GM06990 (cell line): ENCODE data around the gene SORCS3.

ENCODE experiments used
- DNase-seq: peaks from one replicate; pipeline ENCODE4 v3.0.0-alpha.2; 2011; ENCODE audit not compliant: insufficient read length; ENCODE audit errors: extremely low read depth
- H3K27me3 ChIP-seq: replicated peaks from 2 replicates; pipeline ENCODE4 v1.6.0; 2011; ENCODE audit warnings: low read length; ENCODE audit not compliant: control insufficient read depth, insufficient read depth
- H3K36me3 ChIP-seq: 2 replicates; pipeline ENCODE4 v1.5.1; 2011; ENCODE audit warnings: low read length; ENCODE audit not compliant: control insufficient read depth, insufficient read depth
- H3K4me3 ChIP-seq: replicated peaks from 2 replicates; pipeline ENCODE4 v1.5.1; 2011; ENCODE audit warnings: low read depth, mild to moderate bottlenecking, control low read depth, low read length
- TF ChIP-seq, protein P1 (sequence below): IDR thresholded peaks from 2 replicates; pipeline ENCODE4 v1.5.1; 2011; ENCODE audit warnings: low read length, control low read depth, mild to moderate bottlenecking, inconsistent platforms; ENCODE audit not compliant: insufficient read depth, poor library complexity, severe bottlenecking

Gene SORCS3

DNA sequence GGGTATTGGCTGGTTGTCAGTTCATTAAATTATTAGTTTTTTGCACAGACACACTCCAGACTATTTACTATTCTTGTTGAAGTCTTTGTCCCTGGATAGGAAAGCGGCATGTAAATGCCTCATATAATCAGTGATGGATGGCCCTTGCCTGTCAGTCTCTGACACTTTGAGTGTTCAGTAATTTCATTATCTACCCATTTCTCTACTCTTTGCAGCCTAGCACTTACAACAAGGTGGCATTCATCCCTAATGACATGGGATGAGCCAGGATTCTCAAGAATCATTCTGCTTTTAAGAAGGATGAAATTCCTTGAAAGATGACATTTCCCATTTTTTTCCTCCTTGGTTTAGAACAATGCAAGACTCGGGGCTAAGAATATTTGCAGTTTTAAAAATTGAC is 155.7 kb downstream of the SORCS3 start:
- Histone ChIP-seq H3K27me3 (no peaks in the 10 kb centered on the region), H3K36me3 (no peaks in the 10 kb centered on the region), H3K4me3 (no peak overlapping the region)
- TF ChIP-seq, protein P1, sequence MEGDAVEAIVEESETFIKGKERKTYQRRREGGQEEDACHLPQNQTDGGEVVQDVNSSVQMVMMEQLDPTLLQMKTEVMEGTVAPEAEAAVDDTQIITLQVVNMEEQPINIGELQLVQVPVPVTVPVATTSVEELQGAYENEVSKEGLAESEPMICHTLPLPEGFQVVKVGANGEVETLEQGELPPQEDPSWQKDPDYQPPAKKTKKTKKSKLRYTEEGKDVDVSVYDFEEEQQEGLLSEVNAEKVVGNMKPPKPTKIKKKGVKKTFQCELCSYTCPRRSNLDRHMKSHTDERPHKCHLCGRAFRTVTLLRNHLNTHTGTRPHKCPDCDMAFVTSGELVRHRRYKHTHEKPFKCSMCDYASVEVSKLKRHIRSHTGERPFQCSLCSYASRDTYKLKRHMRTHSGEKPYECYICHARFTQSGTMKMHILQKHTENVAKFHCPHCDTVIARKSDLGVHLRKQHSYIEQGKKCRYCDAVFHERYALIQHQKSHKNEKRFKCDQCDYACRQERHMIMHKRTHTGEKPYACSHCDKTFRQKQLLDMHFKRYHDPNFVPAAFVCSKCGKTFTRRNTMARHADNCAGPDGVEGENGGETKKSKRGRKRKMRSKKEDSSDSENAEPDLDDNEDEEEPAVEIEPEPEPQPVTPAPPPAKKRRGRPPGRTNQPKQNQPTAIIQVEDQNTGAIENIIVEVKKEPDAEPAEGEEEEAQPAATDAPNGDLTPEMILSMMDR = no peak
- DNase-seq = no peak

DNA sequence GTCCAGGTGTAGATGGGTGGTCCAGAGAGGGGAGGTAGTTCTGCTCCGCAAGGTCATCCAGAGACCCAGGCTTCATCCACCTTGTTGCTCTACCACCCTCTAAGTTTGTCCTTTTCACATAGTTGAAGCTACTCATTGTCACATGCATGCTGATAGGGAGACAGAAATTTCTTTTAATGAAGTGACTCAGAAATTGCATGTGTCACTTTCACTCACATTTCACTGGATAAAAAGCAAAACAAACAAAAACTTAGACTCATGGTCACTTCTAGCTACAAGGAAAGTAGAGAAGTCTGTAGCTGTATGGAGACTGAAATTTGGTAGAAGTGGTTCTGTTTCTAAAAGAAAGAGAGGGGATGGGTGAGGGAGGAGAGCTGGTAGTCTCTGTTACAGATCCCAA is 161.9 kb downstream of the SORCS3 start:
- H3K27me3 ChIP-seq = no peaks in the 10 kb centered on the region
- DNase-seq = no peak
- TF ChIP-seq, protein P1 = no peak

DNA sequence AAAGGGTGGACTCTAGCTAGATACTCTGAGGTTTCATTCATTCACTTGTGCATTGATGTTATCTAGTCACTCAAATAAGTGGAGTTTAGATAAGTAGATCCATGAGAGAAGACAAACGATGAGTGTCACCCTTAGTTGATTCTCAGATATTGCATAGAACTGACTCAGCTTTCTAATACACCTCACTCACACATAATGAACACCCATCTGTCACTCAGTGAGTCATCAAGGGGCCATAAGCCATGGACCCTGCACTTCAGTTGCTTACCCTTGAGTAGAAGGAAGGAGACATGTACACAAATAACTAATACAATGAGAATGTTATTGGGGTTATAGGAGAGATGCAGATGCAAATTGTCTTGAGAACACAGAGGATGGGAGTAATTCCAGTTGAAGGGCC is 163.8 kb downstream of the SORCS3 start:
- no peak for DNase-seq
- Histone ChIP-seq H3K27me3 (no peaks in the 10 kb centered on the region), H3K4me3 (no peak overlapping the region)

More for the DNA sequence above, 161.9 kb downstream of the SORCS3 start:
- Histone ChIP-seq H3K4me3 (no peak overlapping the region), H3K36me3 (no peaks in the 10 kb centered on the region)

GRCh38 chr10:104806801-104807200 is 165.7 kb downstream of the SORCS3 start:
- TF ChIP-seq, protein P1 = no peak
- Histone ChIP-seq H3K4me3 (no peak overlapping the region), H3K36me3 (no peaks in the 10 kb centered on the region), H3K27me3 (no peaks in the 10 kb centered on the region)
- no peak for DNase-seq

More for the DNA sequence above, 163.8 kb downstream of the SORCS3 start:
- TF ChIP-seq, protein P1 = no peak
- H3K36me3 ChIP-seq = no peaks in the 10 kb centered on the region

GRCh38 chr10:104807581-104808310 is 166.7 kb downstream of the SORCS3 start:
- Histone ChIP-seq H3K4me3 (no peak overlapping the region), H3K27me3 (no peaks in the 10 kb centered on the region), H3K36me3 (no peaks in the 10 kb centered on the region)
- TF ChIP-seq, protein P1 = no peak
- no peak for DNase-seq
